Progenitor cell of endocrine pancreas (in vitro differentiated cells): ENCODE results near the gene SYT9. TPM values are rescaled to one million over a fixed set of nuclear protein-coding genes. Genes with fewer than 3 reads are reported as not detected.

Experiments
- DNase-seq: peaks from one replicate; pipeline ENCODE4 v3.0.0; 2021; ENCODE audit warnings: low spot score; ENCODE audit not compliant: unreplicated experiment
- H3K27ac Mint-ChIP-seq: 2 replicates; pipeline ENCODE4 v1.8.0; 2021; ENCODE audit warnings: mild to moderate bottlenecking, moderate library complexity, mixed read lengths
- H3K27me3 Mint-ChIP-seq: 2 replicates; pipeline ENCODE4 v1.8.0; 2021; ENCODE audit warnings: mixed read lengths
- H3K36me3 Mint-ChIP-seq: 2 replicates; pipeline ENCODE4 v1.8.0; 2022; ENCODE audit warnings: mixed read lengths; ENCODE audit not compliant: insufficient read depth
- H3K4me1 Mint-ChIP-seq: 2 replicates; pipeline ENCODE4 v1.8.0; 2021; ENCODE audit warnings: low read depth, mixed read lengths
- H3K4me3 Mint-ChIP-seq: 2 replicates; pipeline ENCODE4 v1.8.0; 2021; ENCODE audit warnings: low read depth, mild to moderate bottlenecking, moderate library complexity, mixed read lengths
- H3K9me3 Mint-ChIP-seq: 2 replicates; pipeline ENCODE4 v1.8.0; 2021; ENCODE audit warnings: low read depth, mixed read lengths
- total RNA-seq: library from RNA; stranded (reverse); gene quantifications from 2 replicates; pipeline ENCODE4 v1.2.1, GENCODE V29; 2021
- TF ChIP-seq, protein P1 (sequence below): fragments of 200-600 bp; sonication (generic); IDR thresholded peaks from one replicate; pipeline ENCODE4 v1.5.0; 2021; ENCODE audit warnings: antibody characterized with exemption, mild to moderate bottlenecking; ENCODE audit not compliant: unreplicated experiment

SYT9 gene
- total RNA-seq, 1 donor from 2014 or later: 0.57 TPM

- H3K36me3 Mint-ChIP-seq: no peaks in the 10 kb centered on the region
- TF ChIP-seq, protein P1, sequence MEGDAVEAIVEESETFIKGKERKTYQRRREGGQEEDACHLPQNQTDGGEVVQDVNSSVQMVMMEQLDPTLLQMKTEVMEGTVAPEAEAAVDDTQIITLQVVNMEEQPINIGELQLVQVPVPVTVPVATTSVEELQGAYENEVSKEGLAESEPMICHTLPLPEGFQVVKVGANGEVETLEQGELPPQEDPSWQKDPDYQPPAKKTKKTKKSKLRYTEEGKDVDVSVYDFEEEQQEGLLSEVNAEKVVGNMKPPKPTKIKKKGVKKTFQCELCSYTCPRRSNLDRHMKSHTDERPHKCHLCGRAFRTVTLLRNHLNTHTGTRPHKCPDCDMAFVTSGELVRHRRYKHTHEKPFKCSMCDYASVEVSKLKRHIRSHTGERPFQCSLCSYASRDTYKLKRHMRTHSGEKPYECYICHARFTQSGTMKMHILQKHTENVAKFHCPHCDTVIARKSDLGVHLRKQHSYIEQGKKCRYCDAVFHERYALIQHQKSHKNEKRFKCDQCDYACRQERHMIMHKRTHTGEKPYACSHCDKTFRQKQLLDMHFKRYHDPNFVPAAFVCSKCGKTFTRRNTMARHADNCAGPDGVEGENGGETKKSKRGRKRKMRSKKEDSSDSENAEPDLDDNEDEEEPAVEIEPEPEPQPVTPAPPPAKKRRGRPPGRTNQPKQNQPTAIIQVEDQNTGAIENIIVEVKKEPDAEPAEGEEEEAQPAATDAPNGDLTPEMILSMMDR: no peak
- DNase-seq: no peak
- peaks cover 34% of the 10 kb centered on the region for H3K4me1 Mint-ChIP-seq
- H3K27ac Mint-ChIP-seq: no peak overlapping the region
- H3K4me3 Mint-ChIP-seq: no peak overlapping the region
- H3K27me3 Mint-ChIP-seq: peaks cover 26% of the 10 kb centered on the region
- no peaks in the 10 kb centered on the region for H3K9me3 Mint-ChIP-seq
Measured at GRCh38 chr11:7509966-7510365, 258.3 kb downstream of the SYT9 start.

GRCh38 chr11:7511401-7511800, 259.7 kb downstream of the SYT9 start:
- peaks cover 34% of the 10 kb centered on the region for H3K4me1 Mint-ChIP-seq
- peaks cover 32% of the 10 kb centered on the region for H3K27me3 Mint-ChIP-seq
- no peaks in the 10 kb centered on the region for H3K36me3 Mint-ChIP-seq
- H3K27ac Mint-ChIP-seq: peak overlapping the region; percentile 42
- TF ChIP-seq, protein P1: no peak
- no peak for DNase-seq
- no peaks in the 10 kb centered on the region for H3K9me3 Mint-ChIP-seq
- H3K4me3 Mint-ChIP-seq: peak overlapping the region; percentile 22

DNA sequence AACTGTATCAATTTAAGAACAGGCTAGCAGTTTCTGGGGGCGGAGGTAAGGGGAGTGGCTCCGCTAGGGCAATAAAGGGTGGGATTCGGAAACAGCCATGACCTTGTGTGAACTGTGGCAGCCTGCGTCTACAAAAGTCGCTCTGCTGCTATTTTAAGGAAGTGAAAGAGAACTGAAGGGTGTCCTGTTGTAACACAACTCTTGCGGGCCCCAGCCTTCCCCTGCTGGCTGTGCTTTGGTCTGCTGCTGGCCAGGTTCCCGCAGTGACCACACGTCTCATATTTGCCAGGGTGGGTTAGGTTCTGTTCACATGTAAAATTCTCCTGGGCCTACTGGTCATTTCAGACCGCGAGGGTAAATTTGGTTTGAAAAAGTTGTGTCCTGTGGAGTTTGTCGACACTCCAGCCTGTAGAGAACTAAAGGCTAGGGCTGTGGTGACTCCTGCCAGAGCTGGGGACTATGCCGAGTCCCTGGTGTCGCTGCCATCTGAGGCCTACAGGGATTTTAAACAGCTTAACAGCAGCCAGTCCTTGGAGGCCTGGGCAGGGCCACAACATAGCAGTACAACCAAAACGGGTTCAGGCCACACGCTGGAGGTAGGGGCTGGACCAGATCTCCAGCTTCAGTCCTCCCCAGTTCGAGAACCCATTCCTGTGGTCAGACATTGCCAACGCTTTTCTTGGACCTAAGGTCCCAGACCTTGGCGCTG, 261.0 kb downstream of the SYT9 start:
- Mint-ChIP-seq H3K4me1 (peaks cover 34% of the 10 kb centered on the region), H3K9me3 (no peaks in the 10 kb centered on the region), H3K27me3 (peaks cover 35% of the 10 kb centered on the region), H3K27ac (peak overlapping the region; percentile 93), H3K4me3 (peak overlapping the region; percentile 87), H3K36me3 (no peaks in the 10 kb centered on the region)
- TF ChIP-seq, protein P1: no peak
- no peak for DNase-seq

GRCh38 chr11:7513234-7514098, 261.8 kb downstream of the SYT9 start, which contains the start of gene PPFIBP2:
Gene PPFIBP2 (plus strand): TSS chr11:7513999. CDS start chr11:7549476, 35,477 bp downstream.
- Mint-ChIP-seq H3K4me3 (peak within 1 kb of the TSS; percentile 87), H3K27ac (peak within 1 kb of the TSS; percentile 93), H3K9me3 (peaks cover 2% of the 10 kb centered on the region), H3K27me3 (peaks cover 33% of the 10 kb centered on the region), H3K36me3 (no peaks in the 10 kb centered on the region), H3K4me1 (peaks cover 32% of the 10 kb centered on the region)
- TF ChIP-seq, protein P1: peak; percentile 75
- peak; percentile 74 for DNase-seq

DNA sequence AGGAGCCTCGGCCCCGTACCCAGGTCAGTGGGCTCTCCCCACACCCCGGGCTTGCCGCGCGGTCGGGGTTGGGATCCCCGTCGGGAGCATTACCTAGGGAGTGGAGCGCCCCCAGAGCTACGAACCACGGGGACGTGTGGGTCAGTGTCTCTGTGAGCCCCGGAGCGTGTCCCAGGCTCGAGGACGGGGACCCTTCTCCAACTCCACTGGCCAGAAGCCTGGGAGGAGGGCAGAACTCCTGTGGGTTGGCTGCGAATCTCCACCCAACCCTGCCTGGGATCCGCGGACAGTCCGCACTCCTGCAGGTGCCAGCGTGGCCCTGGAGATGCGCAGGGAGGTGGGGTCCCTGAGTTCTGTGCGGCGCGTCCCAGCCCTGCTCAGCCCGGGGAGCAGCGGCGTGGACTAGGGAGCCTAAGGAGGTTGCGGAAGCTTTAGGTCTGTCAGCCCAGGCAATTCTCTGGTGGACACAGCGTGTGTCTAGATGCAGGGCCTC, 262.4 kb downstream of the SYT9 start:
- H3K4me1 Mint-ChIP-seq: peaks cover 32% of the 10 kb centered on the region

More for the DNA sequence above, 262.4 kb downstream of the SYT9 start:
- TF ChIP-seq, protein P1: no peak
- DNase-seq: peak; percentile 13
- Mint-ChIP-seq H3K27me3 (peaks cover 38% of the 10 kb centered on the region), H3K36me3 (peaks cover 2% of the 10 kb centered on the region), H3K4me3 (peak overlapping the region; percentile 87), H3K9me3 (peaks cover 5% of the 10 kb centered on the region), H3K27ac (no peak overlapping the region)
